AG08396 (cell line): ENCODE data around the gene NAALADL1.
"Not testable (repeated sequence)": the region's sequence is repeated elsewhere in the genome, so short reads cannot be mapped to it uniquely, and the experiment has no call there.

Experiments used
- DNase-seq: peaks from one replicate; pipeline ENCODE4 v3.0.0; 2012; ENCODE audit warnings: low spot score, mixed read lengths

NAALADL1 gene

GRCh38 chr11:65013888-65014725 is 44.2 kb downstream of the NAALADL1 start, which contains the start of gene ARL2:
Gene ARL2 (plus strand): TSS chr11:65014160. CDS start chr11:65014208, 48 bp downstream.
- DNase-seq = peak; percentile 94

GRCh38 chr11:65013130-65013887 is 45.0 kb downstream of the NAALADL1 start:
- peak; percentile 95 for DNase-seq

- DNase-seq = no peak
Observed at GRCh38 chr11:65008873-65009272, 49.5 kb downstream of the NAALADL1 start.

- no peak for DNase-seq
Observed at GRCh38 chr11:65008016-65008415, 50.3 kb downstream of the NAALADL1 start.

GRCh38 chr11:65003968-65004367 is 54.4 kb downstream of the NAALADL1 start:
- DNase-seq = not testable (repeated sequence)

GRCh38 chr11:65003282-65003681 is 55.1 kb downstream of the NAALADL1 start:
- peak; percentile 64 for DNase-seq

- DNase-seq = no peak
Observed at GRCh38 chr11:65002706-65003105, 55.6 kb downstream of the NAALADL1 start.

GRCh38 chr11:64999478-64999877 is 58.9 kb downstream of the NAALADL1 start:
- DNase-seq = no peak

- no peak for DNase-seq
Observed at GRCh38 chr11:64998690-64999431, 59.5 kb downstream of the NAALADL1 start.

- no peak for DNase-seq
Observed at GRCh38 chr11:64998141-64998540, 60.2 kb downstream of the NAALADL1 start.

- DNase-seq = peak; percentile 91
Observed at GRCh38 chr11:64996710-64997380, 61.5 kb downstream of the NAALADL1 start, which contains the start of gene BATF2. Gene BATF2 (minus strand): TSS chr11:64996971. CDS start chr11:64996914, 57 bp downstream.

- DNase-seq = no peak
Observed at GRCh38 chr11:64996327-64996709, 62.0 kb downstream of the NAALADL1 start.
